HG02852 (cell line): ENCODE results near the gene ANKRD12.
"Not testable (repeated sequence)": the region's sequence is repeated elsewhere in the genome, so short reads cannot be mapped to it uniquely, and the experiment has no call there.

Experiments used
- ATAC-seq: cut with Tn5 transposase; IDR thresholded peaks from one replicate; pipeline ENCODE4 v1.9.1; 2021; ENCODE audit warnings: mild to moderate bottlenecking, moderate library complexity; ENCODE audit not compliant: unreplicated experiment

ANKRD12 gene

DNA sequence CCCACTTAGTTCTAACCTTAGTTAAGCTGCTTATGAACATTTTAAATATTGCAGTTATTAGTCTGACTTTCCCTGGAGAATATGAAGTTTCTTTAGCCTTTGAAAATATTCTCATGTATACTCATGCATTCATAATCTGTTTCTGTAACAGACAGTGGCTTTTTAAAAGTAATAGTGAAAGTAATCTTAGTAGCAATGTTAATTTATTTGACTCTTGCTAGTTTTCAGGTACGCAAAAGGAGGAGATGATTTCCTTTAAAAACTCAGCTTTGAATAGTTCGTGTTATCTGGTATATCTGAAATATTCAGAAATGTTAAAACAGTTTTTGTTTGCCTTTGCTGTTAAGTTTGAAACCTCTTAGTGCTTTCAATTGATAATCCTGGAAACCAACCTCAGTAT is 3.8 kb downstream of the ANKRD12 start:
- no peak for ATAC-seq

GRCh38 chr18:9140984-9141383 is 4.4 kb downstream of the ANKRD12 start:
- ATAC-seq, result no peak

DNA sequence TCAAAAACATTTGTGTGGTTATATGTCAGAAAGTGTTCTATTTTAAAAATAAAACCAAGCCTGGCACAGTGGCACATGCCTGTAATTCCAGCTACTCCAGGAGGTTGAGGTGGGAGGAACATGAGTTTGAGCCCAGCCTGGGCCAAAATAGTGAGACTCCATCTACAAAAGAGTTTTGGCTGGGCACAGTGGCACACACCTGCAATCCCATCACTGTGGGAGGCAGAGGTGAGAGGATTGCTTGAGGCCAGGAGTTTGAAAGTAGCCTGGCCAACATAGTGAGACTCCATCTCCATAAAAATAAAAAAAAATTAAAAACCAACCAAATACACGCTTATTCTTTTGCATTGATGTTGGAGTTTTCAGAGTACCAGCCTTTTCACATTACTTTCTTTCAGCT is 9.6 kb downstream of the ANKRD12 start:
- no peak for ATAC-seq

DNA sequence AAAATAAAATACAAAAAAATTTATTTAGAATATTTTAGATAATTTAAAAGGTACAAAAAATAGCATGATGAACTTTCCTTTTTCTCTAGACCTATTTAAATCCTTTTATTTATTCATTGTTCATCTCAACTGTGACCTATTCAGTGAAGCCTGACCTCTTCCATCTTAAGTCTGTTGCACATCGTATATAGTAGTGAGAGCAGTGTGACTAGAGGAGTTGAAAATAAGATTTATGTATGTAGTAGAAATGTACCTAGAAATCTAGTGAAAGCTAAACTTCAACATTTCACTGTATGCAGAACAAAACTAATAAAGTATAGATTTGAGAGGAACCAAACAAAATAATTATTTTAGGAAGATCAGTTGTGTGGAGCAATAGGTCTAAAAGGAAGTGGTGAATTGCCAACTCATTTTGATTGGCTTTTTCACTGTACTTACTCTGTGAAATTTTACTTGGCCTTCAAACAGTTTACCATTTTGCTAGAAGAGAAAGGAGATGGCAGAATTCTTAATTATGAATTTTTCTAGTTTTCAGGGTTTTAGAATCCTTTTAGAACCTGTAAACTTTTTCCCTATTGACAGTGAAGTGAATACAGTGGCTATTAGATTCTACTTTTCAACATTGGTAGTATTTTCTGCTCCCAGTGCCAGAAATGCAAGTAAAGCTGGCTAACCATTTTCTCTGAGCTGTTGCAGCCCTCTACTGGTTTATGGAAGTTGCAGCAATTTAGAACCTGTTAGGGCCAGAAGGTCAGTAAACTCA is 11.0 kb downstream of the ANKRD12 start:
- peak; percentile 41 for ATAC-seq

DNA sequence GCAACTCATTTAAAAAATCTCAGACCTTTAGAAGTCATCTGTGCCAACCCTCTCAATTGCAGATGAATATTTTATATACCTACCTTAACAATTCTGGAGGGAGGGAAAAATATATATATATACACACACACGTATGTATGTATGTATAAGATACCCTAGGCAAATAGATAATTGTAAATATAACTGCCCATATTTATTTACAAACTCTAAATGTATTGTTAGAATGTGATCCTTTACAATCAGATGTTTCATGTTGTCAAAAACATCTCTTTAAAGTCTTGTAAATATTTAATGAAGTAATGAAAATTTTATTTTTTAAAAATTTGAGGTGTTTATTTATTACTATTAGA is 11.6 kb downstream of the ANKRD12 start:
- ATAC-seq, result no peak

DNA sequence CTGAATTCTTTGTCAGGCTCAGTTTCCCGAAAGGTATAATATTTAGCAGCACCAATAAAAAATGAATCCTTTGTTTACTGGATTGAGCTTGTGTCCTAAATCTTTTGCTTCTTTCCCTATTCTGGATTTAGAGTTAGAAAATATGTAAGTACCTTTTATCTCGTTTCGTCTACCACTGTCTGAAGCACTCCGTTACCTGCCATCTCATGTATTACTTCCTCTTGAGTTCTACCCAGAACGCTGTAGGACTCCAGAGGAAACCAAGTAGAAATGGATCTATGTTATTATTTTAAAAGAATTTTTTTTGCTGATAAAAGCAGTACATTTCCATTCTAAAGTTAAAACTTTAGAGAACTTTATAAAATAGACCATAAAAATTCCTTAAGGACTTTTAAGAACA is 13.5 kb downstream of the ANKRD12 start:
- no peak for ATAC-seq

DNA sequence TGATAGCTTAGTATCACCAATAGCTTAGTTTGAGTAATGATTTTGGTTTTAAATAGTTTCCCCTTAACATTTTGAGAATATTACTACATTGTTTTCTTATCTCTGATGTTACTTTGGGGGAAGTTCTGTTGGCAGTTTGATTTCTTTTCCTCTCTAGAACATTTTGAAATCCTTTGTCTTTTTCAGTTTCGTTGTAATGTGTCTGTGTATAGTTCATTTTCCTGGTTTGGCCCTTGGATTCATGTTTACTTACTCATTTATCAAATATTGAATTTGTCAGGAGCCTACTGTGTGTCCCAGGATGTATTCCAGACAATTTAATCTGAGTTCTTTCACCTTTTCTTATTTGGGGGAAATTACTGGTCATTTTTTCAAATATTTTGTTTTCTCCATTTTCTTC is 16.7 kb downstream of the ANKRD12 start:
- no peak for ATAC-seq

- no peak for ATAC-seq
Measured at GRCh38 chr18:9156604-9157249, 20.1 kb downstream of the ANKRD12 start.

DNA sequence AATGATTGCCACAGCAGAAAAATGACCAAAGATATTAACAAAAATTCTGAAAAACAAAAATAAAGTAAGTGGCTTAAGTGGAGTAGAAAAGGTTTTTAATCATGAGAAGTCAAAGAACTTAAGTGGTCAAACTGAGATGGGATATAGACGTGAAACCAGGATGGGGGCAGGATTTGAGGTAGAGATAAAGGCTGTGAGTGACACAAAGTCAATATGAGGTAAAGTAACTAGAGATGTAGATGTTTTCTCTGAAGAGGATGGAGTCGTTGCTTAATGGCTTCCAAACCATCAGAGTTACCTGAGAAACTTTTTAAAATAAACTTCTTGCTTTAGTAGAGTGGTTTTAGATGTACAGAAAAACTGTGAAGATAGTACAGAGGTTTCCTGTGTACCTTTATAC is 21.2 kb downstream of the ANKRD12 start:
- ATAC-seq, result no peak

- no peak for ATAC-seq
Measured at GRCh38 chr18:9160014-9160413, 23.4 kb downstream of the ANKRD12 start.

DNA sequence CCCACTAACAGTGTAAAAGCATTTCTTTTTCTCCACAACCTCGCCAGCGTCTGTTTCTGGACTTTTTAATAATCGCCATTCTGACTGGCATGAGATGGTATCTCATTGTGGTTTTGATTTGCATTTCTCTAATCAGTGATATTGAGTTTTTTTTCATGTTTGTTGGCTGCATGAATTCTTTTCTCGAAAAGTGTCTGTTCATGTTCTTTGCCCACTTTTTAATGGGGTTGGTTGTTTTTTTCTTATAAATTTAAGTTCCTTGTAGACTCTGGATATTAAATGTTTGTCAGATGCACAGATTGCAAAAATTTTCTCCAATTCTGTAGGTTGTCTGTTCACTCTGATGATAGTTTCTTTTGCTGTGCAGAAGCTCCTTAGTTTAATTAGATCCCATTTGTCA is 26.1 kb downstream of the ANKRD12 start:
- ATAC-seq, result not testable (repeated sequence)

GRCh38 chr18:9164149-9164548 is 27.6 kb downstream of the ANKRD12 start:
- ATAC-seq, result not testable (repeated sequence)

DNA sequence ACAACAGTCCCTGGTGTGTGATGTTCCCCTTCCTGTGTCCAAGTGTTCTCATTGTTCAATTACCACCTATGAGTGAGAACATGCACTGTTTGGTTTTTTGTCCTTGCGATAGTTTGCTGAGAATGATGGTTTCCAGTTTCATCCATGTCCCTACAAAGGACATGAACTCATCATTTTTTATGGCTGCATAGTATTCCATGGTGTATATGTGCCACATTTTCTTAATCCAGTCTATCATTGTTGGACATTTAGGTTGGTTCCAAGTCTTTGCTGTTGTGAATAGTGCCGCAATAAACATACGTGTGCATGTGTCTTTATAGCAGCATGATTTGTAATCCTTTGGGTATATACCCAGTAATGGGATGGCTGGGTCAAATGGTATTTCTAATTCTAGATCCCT is 29.3 kb downstream of the ANKRD12 start:
- not testable (repeated sequence) for ATAC-seq

GRCh38 chr18:9169515-9169914 is 32.9 kb downstream of the ANKRD12 start:
- ATAC-seq, result not testable (repeated sequence)

DNA sequence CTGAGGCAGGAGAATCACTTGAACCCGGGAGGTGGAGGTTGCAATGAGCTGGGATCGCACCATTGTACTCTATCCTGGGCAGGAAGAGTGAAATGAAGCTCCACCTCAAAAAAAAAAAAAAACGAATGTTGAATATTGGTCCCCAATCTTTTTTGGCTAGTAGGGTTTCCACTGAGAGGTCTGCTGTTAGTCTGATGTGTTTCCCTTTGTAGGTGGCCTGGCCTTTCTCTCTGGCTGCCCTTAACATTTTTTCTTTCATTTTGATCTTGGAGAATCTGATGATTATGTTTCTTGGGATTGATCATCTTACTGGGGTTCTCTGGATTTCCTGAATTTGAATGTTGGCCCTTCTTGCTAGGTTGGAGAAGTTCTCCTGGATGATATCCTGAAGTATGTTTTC is 35.3 kb downstream of the ANKRD12 start:
- ATAC-seq, result not testable (repeated sequence)

DNA sequence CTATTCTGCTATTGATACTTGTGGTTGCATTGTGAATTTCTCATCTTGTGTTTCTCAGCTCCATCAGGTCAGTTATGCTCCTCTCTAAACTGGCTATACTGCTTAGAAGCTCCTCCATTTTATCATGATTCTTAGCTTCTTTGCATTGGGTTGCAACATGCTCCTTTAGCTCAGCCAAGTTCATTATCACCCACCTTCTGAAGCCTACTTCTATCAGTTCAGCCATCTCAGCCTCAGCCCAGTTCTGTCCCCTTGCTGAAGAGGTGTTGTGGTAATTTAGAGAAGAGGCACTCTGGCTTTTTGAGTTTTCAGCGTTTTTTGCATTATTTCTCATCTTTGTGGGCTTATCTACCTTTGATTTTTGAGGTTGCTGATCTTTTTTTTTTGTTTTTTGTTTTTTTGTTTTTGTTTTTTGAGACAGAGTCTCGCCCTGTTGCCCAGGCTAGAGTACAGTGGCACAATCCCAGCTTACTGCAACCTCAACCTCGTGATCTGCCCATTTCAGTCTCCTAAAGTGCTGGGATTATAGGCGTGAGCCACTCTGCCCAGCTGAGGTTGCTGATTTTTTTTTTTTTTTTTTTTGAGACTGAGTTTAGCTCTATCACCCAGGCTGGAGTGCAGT is 36.0 kb downstream of the ANKRD12 start:
- no peak for ATAC-seq

DNA sequence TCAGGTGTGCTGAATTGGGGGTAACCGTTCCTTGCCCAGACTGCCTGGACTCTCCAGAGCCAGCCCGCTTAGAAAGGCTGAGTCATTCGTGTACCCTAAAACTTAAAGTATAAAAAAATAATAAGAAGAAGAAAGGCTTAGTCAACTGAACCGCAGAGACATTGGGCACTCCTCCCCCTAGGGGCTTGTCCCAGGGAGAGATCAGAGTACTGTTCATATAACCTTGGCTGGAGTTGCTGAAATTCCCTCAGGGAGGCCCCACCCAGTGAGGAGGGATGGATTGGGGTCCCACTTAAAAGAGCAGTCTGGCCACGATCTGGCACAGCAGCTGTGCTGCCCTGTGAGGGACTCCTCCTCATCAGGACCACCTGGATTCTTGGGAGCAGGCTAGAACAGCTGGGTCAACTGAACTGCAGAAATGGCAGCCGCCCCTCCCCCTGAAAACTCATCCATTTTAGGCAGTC is 37.2 kb downstream of the ANKRD12 start:
- peak; percentile 51 for ATAC-seq

DNA sequence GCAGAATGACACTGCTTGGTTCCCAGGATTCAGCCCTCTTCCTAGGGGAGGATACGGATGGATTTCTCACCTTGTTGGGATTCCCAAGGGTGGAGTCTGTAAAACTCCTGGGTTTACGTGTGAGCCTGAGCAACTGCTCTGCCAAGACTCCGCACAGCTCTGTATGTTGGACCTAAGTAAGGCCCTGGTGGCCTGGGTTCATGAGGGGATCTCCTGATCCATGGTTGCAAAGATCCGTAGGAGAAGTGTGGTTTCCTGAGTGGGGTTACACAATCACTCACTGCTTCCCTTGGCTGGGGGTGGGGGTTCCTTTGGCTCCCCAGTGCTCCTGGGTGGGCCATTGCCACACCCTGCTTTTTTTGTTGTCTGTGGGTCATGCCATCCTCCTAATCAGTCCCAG is 37.7 kb downstream of the ANKRD12 start:
- no peak for ATAC-seq

- ATAC-seq, result no peak
Measured at GRCh38 chr18:9175115-9175514, 38.5 kb downstream of the ANKRD12 start.

GRCh38 chr18:9177031-9177430 is 40.5 kb downstream of the ANKRD12 start:
- no peak for ATAC-seq

GRCh38 chr18:9177466-9177865 is 40.9 kb downstream of the ANKRD12 start:
- ATAC-seq, result no peak

- no peak for ATAC-seq
Measured at GRCh38 chr18:9178557-9178956, 42.0 kb downstream of the ANKRD12 start.
